GM19351 (cell line): Measurements from ENCODE around the gene MED12L.
A peak's percentile ranks its signal among the peaks of the same experiment; 100 is the strongest.

Experiments used
- ATAC-seq: cut with Tn5 transposase; IDR thresholded peaks from one replicate; pipeline ENCODE4 v1.9.1; 2021; ENCODE audit warnings: mild to moderate bottlenecking, moderate library complexity; ENCODE audit not compliant: unreplicated experiment

MED12L gene

DNA sequence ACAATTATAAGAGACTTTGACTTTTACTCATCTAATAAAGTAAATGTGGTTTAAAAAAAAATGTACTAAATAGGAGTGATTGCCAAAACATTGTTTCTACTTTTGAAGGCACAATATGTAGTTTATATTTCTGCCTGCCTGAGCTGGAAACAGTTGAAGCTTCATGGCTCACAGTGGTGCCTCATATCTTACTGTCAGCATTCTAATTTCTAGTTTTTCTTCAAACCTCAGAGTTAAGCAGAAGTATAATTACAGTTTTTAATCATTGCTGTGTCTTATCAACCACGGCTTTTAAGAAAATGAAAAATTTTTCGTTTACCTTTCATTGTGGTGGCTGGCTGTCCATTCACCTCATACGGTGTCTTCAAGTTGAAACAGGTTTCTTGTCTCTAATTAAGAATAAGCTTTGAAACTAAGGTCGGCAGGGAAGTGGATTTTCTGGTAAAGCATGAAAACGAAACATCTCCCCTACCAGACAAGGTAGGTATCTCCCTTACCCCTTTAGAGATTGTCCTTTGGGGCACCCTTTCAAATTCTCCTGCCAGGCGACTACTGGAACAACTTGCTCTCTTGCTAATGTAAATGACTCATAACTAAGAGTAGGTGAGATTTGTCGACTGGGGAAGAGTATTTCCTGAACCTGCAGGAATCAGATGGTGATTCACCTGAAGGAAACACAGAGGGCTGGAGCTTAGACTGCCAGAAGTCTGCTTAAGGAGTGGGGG lies 231.0 kb downstream of the MED12L start, which contains the start of gene GPR87:
GPR87 (minus strand) TSS at position 554 of the 725 bp plus-strand sequence. CDS start 16,720 bp downstream, outside the sequence.
- no peak for ATAC-seq

DNA sequence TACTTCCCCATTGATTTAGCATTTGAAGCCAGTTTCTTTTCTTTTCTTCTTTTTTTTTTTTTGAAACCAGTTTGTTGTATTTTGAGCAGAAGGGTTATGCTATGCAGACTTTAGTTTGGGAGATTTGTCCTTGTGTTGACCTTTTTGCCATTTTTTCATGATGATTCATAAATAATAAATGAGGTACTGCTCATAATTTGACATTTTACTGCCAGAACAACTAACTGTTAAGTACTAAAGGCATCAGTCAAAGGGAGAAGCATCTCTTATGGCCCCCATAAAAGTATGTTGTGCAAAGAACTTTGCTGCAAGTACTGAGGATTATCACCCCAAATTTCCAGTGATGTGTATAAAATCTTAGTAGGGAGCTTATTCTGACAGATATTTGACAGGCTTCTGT lies 232.8 kb downstream of the MED12L start:
- ATAC-seq, result no peak

DNA sequence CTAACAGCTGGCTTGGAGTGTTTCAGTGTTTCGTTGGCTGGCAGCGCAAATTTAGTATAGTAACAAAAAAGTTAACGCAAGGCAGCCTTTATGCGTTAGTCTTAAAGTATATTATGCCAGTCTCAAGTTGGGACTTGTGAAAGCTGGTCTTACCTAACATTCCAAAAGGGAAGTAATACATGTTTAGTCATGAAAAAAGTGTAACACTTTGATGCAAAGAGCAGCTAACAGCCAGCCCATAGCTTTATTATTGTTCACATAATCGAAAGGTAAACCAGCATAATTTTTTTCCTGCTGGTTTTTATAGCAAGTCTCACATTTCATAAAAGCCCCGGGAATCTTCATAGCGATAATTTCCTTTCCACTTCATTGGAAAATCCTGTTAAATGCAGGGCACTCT lies 233.5 kb downstream of the MED12L start:
- ATAC-seq, result no peak

DNA sequence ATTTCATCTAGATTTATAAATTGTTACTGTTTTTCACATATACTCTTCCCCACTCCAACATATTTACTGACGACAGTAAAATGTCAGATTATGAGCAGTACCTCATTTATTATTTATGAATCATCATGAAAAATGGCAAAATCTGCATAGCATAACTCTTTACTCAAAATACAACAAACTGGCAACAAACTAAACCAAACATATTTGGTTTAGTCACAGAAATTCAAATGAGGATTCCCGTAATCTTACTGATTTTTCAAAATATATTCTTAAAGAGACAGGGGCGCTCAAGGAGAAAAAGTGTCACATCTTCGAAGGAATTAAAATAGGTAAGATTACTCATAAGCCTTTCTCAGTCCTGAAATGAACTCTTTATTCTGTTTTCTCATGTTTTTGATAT lies 234.2 kb downstream of the MED12L start:
- no peak for ATAC-seq

DNA sequence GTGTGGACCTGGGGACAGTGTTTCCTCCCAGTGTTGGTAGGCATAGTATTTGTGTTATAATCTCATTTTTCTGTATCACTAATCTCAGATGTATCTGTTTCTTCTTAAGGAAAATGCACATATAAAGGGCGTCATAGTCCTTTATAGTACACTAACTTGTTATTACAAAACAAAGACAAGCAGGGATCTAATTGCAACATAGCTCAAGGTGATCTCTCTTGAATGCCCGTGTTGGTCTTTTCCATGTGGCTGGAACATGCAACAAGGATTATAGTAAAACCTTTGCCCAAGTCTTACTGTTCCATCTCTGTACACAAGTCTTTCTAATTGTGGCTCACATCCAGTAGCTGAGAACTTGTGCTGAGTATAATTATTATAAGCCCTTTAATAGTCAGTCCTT lies 234.7 kb downstream of the MED12L start:
- no peak for ATAC-seq

DNA sequence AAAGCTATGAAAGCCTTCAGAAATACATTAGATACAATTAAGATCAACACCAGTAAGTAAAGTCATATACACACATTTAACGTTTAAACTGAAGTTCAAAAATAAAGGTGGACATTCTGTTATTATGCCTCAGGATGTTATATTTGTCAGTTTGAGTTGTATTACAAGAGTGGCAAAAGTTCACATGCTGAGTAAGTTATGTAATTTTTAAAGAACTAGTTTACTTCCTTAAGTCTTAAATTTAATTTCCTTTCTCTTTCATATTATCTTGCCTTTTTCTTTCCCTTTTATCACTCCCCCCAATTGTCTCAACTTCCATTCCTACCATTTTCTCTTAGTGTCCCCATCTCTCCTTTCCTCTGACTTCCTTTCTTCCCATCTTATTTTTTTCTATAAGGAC lies 236.1 kb downstream of the MED12L start:
- no peak for ATAC-seq

DNA sequence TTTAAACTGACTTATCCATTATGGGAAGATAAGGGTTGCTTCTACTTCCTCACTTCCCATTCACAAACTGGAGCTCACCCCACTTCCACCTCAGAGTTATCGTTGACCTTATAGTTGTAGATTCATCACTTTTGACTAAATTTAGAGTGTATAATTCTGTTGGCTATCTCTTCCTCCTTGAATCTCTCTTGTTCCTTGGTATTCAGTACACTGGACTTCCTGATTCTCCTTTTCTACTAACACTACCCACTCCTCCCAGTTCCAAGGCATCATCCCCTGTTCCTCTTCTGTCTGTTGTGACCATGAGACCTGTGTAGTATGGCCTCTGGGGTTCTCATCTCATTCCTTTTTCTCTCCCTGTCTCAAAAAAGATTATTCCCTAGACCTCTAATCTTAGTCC lies 237.0 kb downstream of the MED12L start:
- ATAC-seq, result no peak

DNA sequence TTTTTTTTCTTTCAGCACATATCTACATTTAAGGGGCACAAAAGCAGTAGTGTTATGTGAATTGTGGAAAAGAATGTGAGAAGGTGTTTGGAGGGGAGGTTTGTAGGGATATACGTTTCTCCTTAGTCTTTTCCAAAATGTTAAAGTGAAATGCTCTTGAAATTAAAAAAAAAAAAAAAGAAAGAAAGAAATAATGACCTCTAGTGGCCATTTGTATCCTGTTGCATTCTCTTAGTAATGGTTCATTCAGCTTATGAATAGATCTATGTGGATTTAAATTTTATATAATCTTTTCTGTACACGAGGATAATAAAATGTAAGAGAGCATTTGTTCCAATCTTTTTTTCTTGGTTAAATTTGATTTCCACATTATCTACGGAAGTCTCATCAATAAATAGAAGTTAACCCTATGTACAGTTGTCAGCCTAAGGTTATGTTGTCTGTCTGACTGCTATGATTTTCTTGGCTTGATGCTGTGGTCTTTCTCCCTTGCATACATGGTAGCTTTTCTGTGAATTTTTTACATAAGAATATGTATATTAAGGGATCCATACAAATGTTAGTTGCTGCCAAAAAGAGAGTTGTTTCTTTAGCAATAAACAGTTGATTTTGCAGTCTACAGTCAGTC lies 242.2 kb downstream of the MED12L start:
- peak; percentile 51 for ATAC-seq

DNA sequence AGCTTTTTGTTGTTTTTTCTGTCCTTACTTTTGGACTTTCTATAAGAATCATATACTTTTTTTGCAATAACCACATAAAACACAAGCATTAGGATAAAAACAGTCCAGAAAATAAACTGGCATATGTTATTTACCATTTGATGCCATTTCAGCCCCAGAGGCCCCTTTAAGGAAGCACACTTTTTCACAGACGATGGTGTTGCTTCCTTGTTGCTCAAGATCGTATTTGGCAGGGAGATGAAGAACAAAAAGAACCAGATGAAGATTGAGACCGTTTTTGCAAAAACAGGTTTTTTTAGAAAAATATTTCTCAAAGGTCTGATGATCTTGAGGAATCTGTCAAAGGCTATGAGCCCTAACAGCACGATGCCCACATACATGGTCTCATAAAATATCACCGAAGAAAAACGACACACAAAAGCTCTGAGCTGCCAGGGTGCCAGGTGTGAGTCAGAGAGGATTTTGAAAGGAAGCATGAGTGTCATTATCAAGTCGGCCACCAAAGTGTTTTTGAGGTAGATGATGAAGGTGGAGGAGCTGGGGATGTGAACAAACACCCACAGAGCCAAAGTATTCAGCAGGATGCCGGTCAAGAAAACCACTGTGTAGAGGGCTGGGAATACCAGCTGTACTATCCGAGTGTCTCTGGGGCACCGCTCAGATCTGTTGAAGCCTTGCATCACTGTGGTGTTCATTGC lies 243.0 kb downstream of the MED12L start:
- ATAC-seq, result peak; percentile 50

DNA sequence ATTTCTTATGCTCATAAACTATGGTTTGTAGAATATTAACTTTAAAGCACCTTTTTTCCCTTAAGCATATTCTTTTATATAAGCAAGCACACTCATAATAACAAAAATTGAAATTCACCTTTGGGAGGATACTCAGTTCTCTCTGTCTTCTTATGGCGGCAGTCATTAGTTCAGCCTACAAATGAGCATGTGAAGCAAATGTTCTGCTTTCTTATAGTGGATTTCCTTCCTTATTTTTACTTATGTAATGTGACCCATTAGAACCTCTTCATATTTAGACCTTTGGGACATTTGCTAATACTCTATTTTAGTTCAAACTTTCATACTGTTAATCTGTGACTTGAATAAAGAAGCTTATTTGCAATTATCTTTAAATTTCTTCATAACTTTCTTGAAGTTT lies 243.9 kb downstream of the MED12L start, which contains the start of gene P2RY13:
P2RY13 (minus strand) TSS at position 187 of the 400 bp plus-strand sequence; CDS start at position 166, 21 bp downstream.
- no peak for ATAC-seq

DNA sequence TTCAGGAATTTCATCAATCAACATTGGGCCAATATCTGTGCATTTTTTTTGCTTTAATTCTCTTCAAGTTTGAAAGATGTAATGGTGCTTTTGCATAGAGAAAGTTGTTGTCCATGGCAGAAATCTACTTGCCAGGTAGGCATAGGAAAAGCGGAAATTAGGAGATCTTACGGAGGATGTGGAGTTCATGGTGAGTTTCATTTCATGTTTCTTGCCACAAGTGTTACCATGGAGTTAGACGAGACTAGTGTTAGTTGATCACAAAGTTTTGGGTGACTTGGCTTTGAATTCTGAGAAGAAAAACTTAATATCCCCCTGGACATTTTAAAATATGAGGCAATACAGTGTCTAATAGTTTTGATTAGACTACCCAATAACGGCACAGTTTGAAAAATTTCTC lies 244.9 kb downstream of the MED12L start:
- ATAC-seq, result no peak

DNA sequence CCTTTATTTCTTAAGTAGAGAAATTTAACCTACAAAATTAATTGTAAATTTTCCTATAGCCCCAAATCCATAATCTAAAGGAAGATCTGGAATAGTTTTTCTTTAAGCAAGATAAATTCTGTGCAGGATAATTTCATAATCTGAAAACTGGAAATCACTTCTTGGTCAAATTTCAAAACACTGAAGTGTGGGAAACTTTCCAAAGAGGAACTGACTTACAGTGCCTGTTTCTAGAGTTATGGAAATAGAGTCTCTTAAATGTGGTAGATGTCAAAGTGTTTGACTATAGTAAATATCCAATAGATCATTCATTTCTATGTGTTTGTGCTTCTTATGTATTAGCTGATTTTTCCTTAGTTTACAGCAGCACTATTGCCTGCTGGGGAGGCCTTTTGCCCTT lies 245.4 kb downstream of the MED12L start:
- ATAC-seq, result no peak

DNA sequence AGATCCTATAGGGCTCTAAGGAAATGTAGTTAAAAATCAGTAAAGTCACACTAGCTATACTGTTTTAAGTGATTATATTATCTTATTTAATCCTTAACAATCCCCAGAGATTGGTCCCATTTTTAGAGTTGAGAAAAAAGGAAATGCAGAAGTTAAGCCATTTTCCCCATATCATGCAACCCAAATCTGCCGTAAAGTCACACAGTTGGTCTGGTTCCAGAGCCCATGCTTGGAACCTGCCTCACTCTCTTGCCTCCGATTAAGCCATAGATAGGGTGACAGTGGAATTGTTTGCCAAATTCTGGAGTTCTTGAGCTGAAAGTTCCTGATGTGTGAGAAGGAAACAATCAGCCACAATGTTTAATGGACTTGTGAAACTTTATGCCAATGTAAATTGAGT lies 246.2 kb downstream of the MED12L start:
- ATAC-seq, result no peak

DNA sequence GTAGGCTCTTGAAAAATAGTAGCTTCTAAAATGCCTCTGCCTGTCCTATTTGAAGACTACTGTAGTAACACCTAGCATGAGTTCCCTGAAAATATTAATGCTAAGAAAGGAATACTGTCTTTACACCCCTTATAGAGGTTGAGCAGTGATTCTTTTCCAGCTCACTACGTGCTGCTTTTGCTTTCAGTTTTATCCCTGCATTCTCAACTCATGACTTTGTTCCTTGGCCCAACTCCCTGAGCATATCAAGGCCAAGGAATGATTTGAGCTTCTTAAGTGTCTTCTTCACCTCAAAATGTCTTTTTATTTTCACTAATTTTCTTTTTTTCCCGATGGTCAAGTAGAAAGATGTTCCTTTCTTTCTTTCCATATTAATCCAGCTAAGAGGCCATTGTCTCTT lies 260.4 kb downstream of the MED12L start:
- ATAC-seq, result no peak

DNA sequence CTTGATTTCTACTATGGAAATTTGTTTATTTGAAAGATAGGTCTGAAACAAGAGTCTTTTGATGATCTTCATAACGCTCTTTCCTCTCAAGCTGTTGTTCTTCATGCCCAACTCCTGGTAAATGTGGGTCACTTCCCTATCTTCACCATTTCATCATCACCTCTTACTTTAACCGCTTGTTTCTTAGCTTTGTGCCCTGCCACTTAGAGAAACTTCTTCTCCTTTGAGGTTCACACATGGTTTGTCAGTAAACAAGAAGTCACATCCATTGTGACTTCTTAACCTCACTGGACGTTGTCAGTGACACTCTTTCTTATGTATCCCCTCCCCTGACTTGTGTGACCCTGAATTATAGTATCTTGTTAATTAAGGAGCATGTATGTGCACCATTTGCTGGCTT lies 260.8 kb downstream of the MED12L start:
- ATAC-seq, result no peak

DNA sequence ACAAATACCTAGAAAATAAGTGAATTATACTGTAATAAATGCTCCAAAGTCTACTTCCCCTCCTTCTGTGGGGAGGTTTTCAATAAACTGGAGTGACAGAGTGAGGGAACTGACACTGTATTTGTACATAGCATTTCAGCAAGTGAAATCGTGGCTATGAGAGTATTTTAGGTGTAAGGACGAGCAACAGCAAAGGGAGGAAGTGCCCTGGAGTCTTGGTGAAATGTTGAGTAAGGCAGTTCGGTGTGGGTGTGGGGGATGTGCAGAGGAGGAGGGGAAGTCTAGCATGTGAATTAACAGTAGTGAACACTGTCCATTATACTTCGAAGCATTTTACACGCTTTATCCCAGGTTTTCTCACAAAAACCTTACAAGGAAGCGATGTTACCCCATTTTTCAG lies 262.0 kb downstream of the MED12L start:
- ATAC-seq, result no peak

DNA sequence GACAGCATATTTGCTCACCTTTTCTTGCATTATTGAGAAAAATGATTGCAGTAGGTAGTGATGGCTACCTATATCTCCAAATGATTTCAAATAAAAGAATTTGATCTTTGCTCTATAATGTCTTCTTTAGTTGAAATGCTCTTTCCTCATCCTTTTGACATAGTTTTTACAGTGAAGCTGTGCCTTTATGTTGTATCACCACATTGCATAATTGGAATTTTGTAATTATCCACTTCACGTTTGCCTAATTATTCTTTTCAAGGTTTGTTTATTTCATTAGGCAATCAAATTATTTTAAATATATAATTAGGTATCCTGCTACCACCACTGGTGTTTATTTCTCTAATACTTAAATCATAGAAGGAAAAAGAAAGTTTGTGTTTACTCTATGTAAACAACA lies 265.2 kb downstream of the MED12L start:
- no peak for ATAC-seq

DNA sequence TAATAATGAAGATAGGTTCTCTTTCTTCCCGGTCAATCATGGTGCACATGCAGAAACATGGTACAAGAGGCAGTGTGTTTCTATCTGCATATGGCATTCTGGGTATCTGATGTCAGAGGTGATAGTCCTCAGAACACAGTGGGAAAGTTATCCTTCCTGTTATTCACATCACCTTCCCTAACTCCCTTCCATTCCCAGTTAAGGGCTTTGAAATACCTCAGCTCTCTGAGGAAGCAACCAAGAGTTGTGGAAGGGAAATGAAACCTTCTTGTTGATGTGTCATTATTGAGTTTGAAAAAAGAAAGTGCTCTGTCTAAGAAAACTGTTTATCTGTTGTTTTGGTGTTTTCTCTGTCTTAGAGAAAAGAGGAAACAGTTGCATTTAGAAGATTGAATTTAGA lies 265.8 kb downstream of the MED12L start:
- peak; percentile 91 for ATAC-seq

DNA sequence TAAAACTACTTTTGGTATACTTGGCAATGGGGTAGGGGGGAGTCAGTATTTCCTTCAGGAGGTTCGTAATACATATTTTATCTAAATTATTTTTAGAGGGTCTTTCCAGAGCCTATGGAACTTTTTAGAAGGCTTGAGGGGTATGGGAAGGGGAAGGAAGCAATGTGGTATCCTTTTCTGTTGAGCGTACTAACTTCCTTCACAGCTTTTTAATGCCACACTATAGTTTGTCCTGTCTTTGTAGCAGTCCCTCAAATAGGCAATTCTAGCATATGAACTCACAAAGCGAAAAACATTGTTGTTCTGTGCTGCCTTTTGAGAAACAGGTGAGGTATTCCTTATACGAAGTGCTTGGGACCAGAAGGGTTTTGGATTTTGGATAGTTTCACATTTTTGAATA lies 266.2 kb downstream of the MED12L start:
- ATAC-seq, result peak; percentile 16

DNA sequence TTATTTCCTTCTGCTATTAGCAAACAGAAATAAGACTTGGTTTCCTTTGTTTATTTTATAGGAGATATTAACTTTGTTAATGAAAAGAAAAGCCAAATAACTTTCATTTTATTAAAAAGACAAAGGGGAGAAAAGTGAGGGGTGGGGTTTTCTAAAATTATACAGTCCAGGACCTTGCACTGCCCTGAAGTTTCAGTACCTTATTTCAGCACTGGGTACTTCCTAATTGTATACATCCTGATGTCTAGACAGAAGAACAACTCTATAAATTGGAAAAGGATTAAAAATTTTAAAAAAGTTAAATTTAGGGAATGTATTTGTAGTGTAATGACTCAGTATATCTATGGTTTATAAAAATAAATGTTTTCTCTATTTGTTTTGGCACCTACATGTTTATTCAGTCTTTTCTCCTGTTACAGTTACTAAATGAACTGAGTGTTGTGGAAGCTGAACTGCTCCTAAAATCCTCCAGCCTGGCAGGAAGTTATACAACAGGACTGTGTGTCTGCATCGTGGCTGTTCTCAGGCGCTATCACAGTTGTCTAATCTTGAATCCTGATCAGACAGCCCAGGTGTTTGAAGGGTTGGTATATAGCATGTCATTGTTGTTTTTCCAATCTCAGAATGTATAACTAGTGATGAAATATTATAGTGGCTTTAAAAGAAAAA lies 271.5 kb downstream of the MED12L start:
- no peak for ATAC-seq

DNA sequence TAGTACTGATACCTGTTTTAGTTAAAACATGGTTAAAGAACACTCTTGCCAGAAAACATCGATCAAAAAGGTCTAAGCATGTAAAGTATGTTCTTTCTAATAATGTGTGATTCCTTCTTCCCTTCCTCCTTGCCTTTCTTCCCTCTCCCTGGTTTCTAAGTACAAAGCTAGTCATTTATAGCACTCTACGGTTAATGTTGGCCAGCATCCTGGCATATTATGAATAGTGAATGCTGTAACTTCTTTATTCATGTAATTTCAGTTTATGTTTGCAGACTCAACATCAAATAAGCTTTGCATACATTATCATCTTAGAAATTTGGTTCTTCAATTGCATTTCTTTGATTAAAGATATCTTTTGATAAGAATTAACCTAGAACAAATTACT lies 272.0 kb downstream of the MED12L start:
- no peak for ATAC-seq
